HepG2 (cell line): ENCODE data around the gene STK36. TPM values are rescaled to one million over a fixed set of nuclear protein-coding genes. Genes with fewer than 3 reads are reported as not detected.
A peak's percentile ranks its signal among the peaks of the same experiment; 100 is the strongest.

Experiments used
- CSRNP2 ChIP-seq: sonication (generic); formaldehyde crosslinking; conservative IDR thresholded peaks from 2 replicates; pipeline ENCODE4 v1.8.0; 2022; ENCODE audit warnings: low read depth, missing genetic modification reagents
- EZH2 ChIP-seq: conservative IDR thresholded peaks from 2 replicates; pipeline ENCODE4 v1.6.1; 2012; ENCODE audit warnings: mild to moderate bottlenecking, low read depth, low read length, moderate library complexity
- FOXP1 ChIP-seq, 2 experiments: fragments of 450-650 bp in 1 of 2; IDR thresholded peaks; 2 replicates each; pipeline ENCODE4 v1.6.1; 2017 to 2018; ENCODE audit warnings: antibody characterized with exemption in 1 of 2
- KMT2A ChIP-seq: sonication (generic); formaldehyde crosslinking; IDR thresholded peaks from 2 replicates; pipeline ENCODE4 v1.4.0; 2020; ENCODE audit warnings: missing genetic modification reagents
- NCOA5 ChIP-seq: sonication (generic); formaldehyde crosslinking; IDR thresholded peaks from 2 replicates; pipeline ENCODE4 v1.4.0; 2020; ENCODE audit warnings: missing genetic modification reagents
- NR2F2 ChIP-seq: IDR thresholded peaks from 2 replicates; pipeline ENCODE4 v1.6.1; 2012; ENCODE audit warnings: low read depth, inconsistent platforms, borderline replicate concordance
- PLRG1 ChIP-seq: fragments of 450-650 bp; conservative IDR thresholded peaks from 2 replicates; pipeline ENCODE4 v1.6.1; 2016
- POLR2G ChIP-seq: fragments of 200-400 bp; formaldehyde crosslinking; IDR thresholded peaks from 2 replicates; pipeline ENCODE4 v1.6.1; 2018; ENCODE audit warnings: mild to moderate bottlenecking, low read depth, low read length, moderate library complexity
- SAP130 ChIP-seq: IDR thresholded peaks from 2 replicates; pipeline ENCODE4 v1.6.1; 2016; ENCODE audit warnings: low read depth
- SKI ChIP-seq: fragments of 450-650 bp; IDR thresholded peaks from one replicate; pipeline ENCODE4 v1.6.1; 2018; ENCODE audit warnings: mild to moderate bottlenecking; ENCODE audit not compliant: partially characterized antibody
- SMAD3 ChIP-seq: sonication (generic); formaldehyde crosslinking; IDR thresholded peaks from 2 replicates; pipeline ENCODE4 v1.4.0; 2020; ENCODE audit warnings: missing genetic modification reagents
- ZBTB44 ChIP-seq: sonication (generic); formaldehyde crosslinking; IDR thresholded peaks from 2 replicates; pipeline ENCODE4 v1.4.0; 2020; ENCODE audit warnings: missing genetic modification reagents
- ZBTB8A ChIP-seq: sonication (generic); formaldehyde crosslinking; IDR thresholded peaks from 2 replicates; pipeline ENCODE4 v1.4.0; 2020; ENCODE audit warnings: mild to moderate bottlenecking, low read depth, missing genetic modification reagents, borderline replicate concordance
- ZMYM2 ChIP-seq: sonication (generic); formaldehyde crosslinking; IDR thresholded peaks from 2 replicates; pipeline ENCODE4 v1.8.0; 2022; ENCODE audit warnings: mild to moderate bottlenecking, missing genetic modification reagents
- ZNF180 ChIP-seq: sonication (generic); formaldehyde crosslinking; IDR thresholded peaks from 2 replicates; pipeline ENCODE4 v1.4.0; 2020; ENCODE audit warnings: low read depth, missing genetic modification reagents, borderline replicate concordance
- ZNF263 ChIP-seq: sonication (generic); formaldehyde crosslinking; IDR thresholded peaks from 2 replicates; pipeline ENCODE4 v1.4.0; 2020; ENCODE audit warnings: missing genetic modification reagents
- ZNF44 ChIP-seq: sonication (generic); formaldehyde crosslinking; IDR thresholded peaks from 2 replicates; pipeline ENCODE4 v1.5.1; 2020; ENCODE audit warnings: mild to moderate bottlenecking, missing genetic modification reagents
- ZNF460 ChIP-seq: sonication (generic); formaldehyde crosslinking; IDR thresholded peaks from 2 replicates; pipeline ENCODE4 v1.5.1; 2020; ENCODE audit warnings: missing genetic modification reagents, mild to moderate bottlenecking, borderline replicate concordance
- ZNF577 ChIP-seq: sonication (generic); formaldehyde crosslinking; IDR thresholded peaks from 2 replicates; pipeline ENCODE4 v1.4.0; 2020; ENCODE audit warnings: mild to moderate bottlenecking, low read depth, missing genetic modification reagents, borderline replicate concordance
- ZNF615 ChIP-seq: sonication (generic); formaldehyde crosslinking; IDR thresholded peaks from 2 replicates; pipeline ENCODE4 v1.5.0; 2020; ENCODE audit warnings: mild to moderate bottlenecking, missing genetic modification reagents, borderline replicate concordance
- ZNF652 ChIP-seq: IDR thresholded peaks from 2 replicates; pipeline ENCODE4 v1.6.1; 2016; ENCODE audit warnings: low read depth, borderline replicate concordance
- ZSCAN12 ChIP-seq: sonication (generic); formaldehyde crosslinking; IDR thresholded peaks from 2 replicates; pipeline ENCODE4 v1.9.0; 2021; ENCODE audit warnings: mild to moderate bottlenecking, missing genetic modification reagents
- polyA plus RNA-seq, 8 experiments: library from polyadenylated mRNA; depleted of rRNA in 3 of 8; stranded (reverse) in 7 of 8; unstranded in 1 of 8; fragments of >200 nt; fragmentation: Illumina TruSeq in 4 of 8; extraction: Trizol in 4 of 8; gene quantifications; 2 replicates each; pipeline versions ENCODE4 v1.2.1 to v1.2.3, GENCODE V29; 2011 to 2016; ENCODE audit warnings: low read depth in 4 of 8, missing spikeins in 1 of 8, mixed read lengths in 1 of 8; ENCODE audit not compliant: insufficient read depth in 1 of 8
- total RNA-seq, 5 experiments: library from RNA; depleted of rRNA; stranded (reverse); fragments of >200 nt; fragmentation: Illumina TruSeq; extraction: Trizol; gene quantifications; 2 replicates each; pipeline ENCODE4 v1.2.3, GENCODE V29; 2016; ENCODE audit warnings: low read depth in 1 of 5
- TF ChIP-seq, protein P1 (sequence below): sonication (generic); formaldehyde crosslinking; IDR thresholded peaks from 2 replicates; pipeline ENCODE4 v1.5.0; 2020; ENCODE audit warnings: mild to moderate bottlenecking, missing genetic modification reagents
- TF ChIP-seq, protein P2 (sequence below): sonication (generic); formaldehyde crosslinking; IDR thresholded peaks from 2 replicates; pipeline ENCODE4 v1.8.1; 2023; ENCODE audit warnings: missing genetic modification reagents, inconsistent platforms, borderline replicate concordance

The STK36 gene
- total and polyA plus RNA-seq, 2 of the 13 experiments (the other 11 are each of a cell fraction or from before 2014, with no cell fraction given) = 45.9 to 83.5 TPM

GRCh38 chr2:218671654-218672566 lies at the start of gene STK36, which contains the start of gene RNF25 (continued):
- TF ChIP-seq CSRNP2 (no peak), ZNF263 (CRISPR knock-in tag) (peak; percentile 23; the same call in 1 of the 2 replicates), ZNF460 (CRISPR knock-in tag) (no peak), POLR2G (peak; percentile 98), ZSCAN12 (no peak), SMAD3 (CRISPR knock-in tag) (peak; percentile 15; the same call in 1 of the 2 replicates), ZBTB44 (CRISPR knock-in tag) (no peak), ZNF577 (CRISPR knock-in tag) (no peak), NR2F2 (0 out of 2 replicates have a peak, but pooled peaks have one; percentile 36), FOXP1 (IDR thresholded peaks at IDR 0.05) (no peak), FOXP1 (CRISPR knock-in tag; IDR thresholded peaks at IDR 0.05) (no peak), ZNF44 (no peak), NCOA5 (CRISPR knock-in tag) (no peak), ZNF615 (peak; percentile 83), ZMYM2 (no peak), KMT2A (CRISPR knock-in tag) (peak; percentile 20), ZNF652 (CRISPR knock-in tag) (no peak), SAP130 (CRISPR knock-in tag) (peak; percentile 100), ZBTB8A (no peak), EZH2 (no peak), ZNF180 (no peak), SKI (no peak), PLRG1 (no peak)
- TF ChIP-seq, protein P1, sequence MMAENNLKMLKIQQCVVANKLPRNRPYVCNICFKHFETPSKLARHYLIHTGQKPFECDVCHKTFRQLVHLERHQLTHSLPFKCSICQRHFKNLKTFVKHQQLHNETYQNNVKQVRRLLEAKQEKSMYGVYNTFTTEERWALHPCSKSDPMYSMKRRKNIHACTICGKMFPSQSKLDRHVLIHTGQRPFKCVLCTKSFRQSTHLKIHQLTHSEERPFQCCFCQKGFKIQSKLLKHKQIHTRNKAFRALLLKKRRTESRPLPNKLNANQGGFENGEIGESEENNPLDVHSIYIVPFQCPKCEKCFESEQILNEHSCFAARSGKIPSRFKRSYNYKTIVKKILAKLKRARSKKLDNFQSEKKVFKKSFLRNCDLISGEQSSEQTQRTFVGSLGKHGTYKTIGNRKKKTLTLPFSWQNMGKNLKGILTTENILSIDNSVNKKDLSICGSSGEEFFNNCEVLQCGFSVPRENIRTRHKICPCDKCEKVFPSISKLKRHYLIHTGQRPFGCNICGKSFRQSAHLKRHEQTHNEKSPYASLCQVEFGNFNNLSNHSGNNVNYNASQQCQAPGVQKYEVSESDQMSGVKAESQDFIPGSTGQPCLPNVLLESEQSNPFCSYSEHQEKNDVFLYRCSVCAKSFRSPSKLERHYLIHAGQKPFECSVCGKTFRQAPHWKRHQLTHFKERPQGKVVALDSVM (CRISPR knock-in tag) = peak; percentile 71
- TF ChIP-seq, protein P2, sequence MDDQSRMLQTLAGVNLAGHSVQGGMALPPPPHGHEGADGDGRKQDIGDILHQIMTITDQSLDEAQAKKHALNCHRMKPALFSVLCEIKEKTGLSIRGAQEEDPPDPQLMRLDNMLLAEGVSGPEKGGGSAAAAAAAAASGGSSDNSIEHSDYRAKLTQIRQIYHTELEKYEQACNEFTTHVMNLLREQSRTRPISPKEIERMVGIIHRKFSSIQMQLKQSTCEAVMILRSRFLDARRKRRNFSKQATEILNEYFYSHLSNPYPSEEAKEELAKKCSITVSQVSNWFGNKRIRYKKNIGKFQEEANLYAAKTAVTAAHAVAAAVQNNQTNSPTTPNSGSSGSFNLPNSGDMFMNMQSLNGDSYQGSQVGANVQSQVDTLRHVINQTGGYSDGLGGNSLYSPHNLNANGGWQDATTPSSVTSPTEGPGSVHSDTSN (CRISPR knock-in tag) = no peak
